ENCODE results near the gene SHISA9.

Gene SHISA9

GRCh38 chr16:12885742-12886141, 15.7 kb upstream of the SHISA9 start:
- peak in 1 of 2 donors; percentile 39 for DNase-seq
- H3K4me1 ChIP-seq (ENCODE audit: control insufficient read depth in 1 of 2, insufficient read depth in 2 of 2, low read length in 2 of 2), result no peaks in the 10 kb centered on the region
- no peak overlapping the region for H4K12ac ChIP-seq (ENCODE audit: low read depth, low read length)
- no peak overlapping the region for H4K8ac ChIP-seq (ENCODE audit: low read depth, low read length)
- no peak overlapping the region for H3K4ac ChIP-seq (ENCODE audit: low read depth, low read length)
- WGBS (ENCODE audit: extremely low coverage, insufficient coverage, insufficient read length), result no CpG with 5 or more reads among the region's 5 CpGs
- H3K36me3 ChIP-seq (ENCODE audit: control insufficient read depth in 1 of 2, insufficient read depth in 2 of 2, low read length in 2 of 2), result no peaks in the 10 kb centered on the region
- H2BK12ac ChIP-seq (ENCODE audit: low read length), result no peak overlapping the region
- no peak overlapping the region for H3K27ac ChIP-seq (ENCODE audit: low read depth, low read length)
- no peak overlapping the region for H3K4me3 ChIP-seq (ENCODE audit: low read depth, low read length)
- no peak overlapping the region for H3K9ac ChIP-seq (ENCODE audit: low read length)
- no peaks in the 10 kb centered on the region for H3K79me1 ChIP-seq (ENCODE audit: low read length)
- H3K9me3 ChIP-seq (ENCODE audit: insufficient read depth, low read depth, low read length), result no peaks in the 10 kb centered on the region
- no peak overlapping the region for H2BK120ac ChIP-seq (ENCODE audit: insufficient read depth, low read length, poor library complexity)
- no peaks in the 10 kb centered on the region for H3K27me3 ChIP-seq (ENCODE audit: insufficient read depth, low read length)
- no peaks in the 10 kb centered on the region for H3K79me2 ChIP-seq (ENCODE audit: control insufficient read depth, insufficient read depth, low read length, poor library complexity)
- no peak overlapping the region for H2AFZ ChIP-seq (ENCODE audit: insufficient read depth, low read length, poor library complexity)
- no peak overlapping the region for H3K23ac ChIP-seq (ENCODE audit: low read length)
- no peak overlapping the region for H3K14ac ChIP-seq (ENCODE audit: low read length)
- no peak overlapping the region for H2AK5ac ChIP-seq (ENCODE audit: low read length)
- H4K91ac ChIP-seq (ENCODE audit: low read depth, low read length), result no peak overlapping the region
- no peak overlapping the region for H3K4me2 ChIP-seq (ENCODE audit: low read length)
- no peak overlapping the region for H2BK5ac ChIP-seq (ENCODE audit: low read depth, low read length, poor library complexity)
- H3K18ac ChIP-seq (ENCODE audit: low read length), result no peak overlapping the region

- peak in 1 of 2 donors; percentile 14 for DNase-seq
- no peak overlapping the region for H2AFZ ChIP-seq (ENCODE audit: insufficient read depth, low read length, poor library complexity)
- no peak overlapping the region for H3K9ac ChIP-seq (ENCODE audit: low read length)
- no peak overlapping the region for H4K8ac ChIP-seq (ENCODE audit: low read depth, low read length)
- H4K12ac ChIP-seq (ENCODE audit: low read depth, low read length), result no peak overlapping the region
- H3K18ac ChIP-seq (ENCODE audit: low read length), result no peak overlapping the region
- H3K36me3 ChIP-seq (ENCODE audit: control insufficient read depth in 1 of 2, insufficient read depth in 2 of 2, low read length in 2 of 2), result no peaks in the 10 kb centered on the region
- H3K79me2 ChIP-seq (ENCODE audit: control insufficient read depth, insufficient read depth, low read length, poor library complexity), result no peaks in the 10 kb centered on the region
- no peaks in the 10 kb centered on the region for H3K4me1 ChIP-seq (ENCODE audit: control insufficient read depth in 1 of 2, insufficient read depth in 2 of 2, low read length in 2 of 2)
- no peak overlapping the region for H2BK5ac ChIP-seq (ENCODE audit: low read depth, low read length, poor library complexity)
- H3K14ac ChIP-seq (ENCODE audit: low read length), result no peak overlapping the region
- no CpG with 5 or more reads among the region's 5 CpGs for WGBS (ENCODE audit: extremely low coverage, insufficient coverage, insufficient read length)
- H2AK5ac ChIP-seq (ENCODE audit: low read length), result no peak overlapping the region
- no peaks in the 10 kb centered on the region for H3K79me1 ChIP-seq (ENCODE audit: low read length)
- no peak overlapping the region for H3K4ac ChIP-seq (ENCODE audit: low read depth, low read length)
- H3K23ac ChIP-seq (ENCODE audit: low read length), result no peak overlapping the region
- H4K91ac ChIP-seq (ENCODE audit: low read depth, low read length), result no peak overlapping the region
- H3K4me3 ChIP-seq (ENCODE audit: low read depth, low read length), result no peak overlapping the region
- H3K9me3 ChIP-seq (ENCODE audit: insufficient read depth, low read depth, low read length), result no peaks in the 10 kb centered on the region
- no peak overlapping the region for H3K4me2 ChIP-seq (ENCODE audit: low read length)
- H2BK12ac ChIP-seq (ENCODE audit: low read length), result no peak overlapping the region
- H2BK120ac ChIP-seq (ENCODE audit: insufficient read depth, low read length, poor library complexity), result no peak overlapping the region
- H3K27ac ChIP-seq (ENCODE audit: low read depth, low read length), result no peak overlapping the region
- no peaks in the 10 kb centered on the region for H3K27me3 ChIP-seq (ENCODE audit: insufficient read depth, low read length)
Observed at GRCh38 chr16:12891836-12892235, 9.6 kb upstream of the SHISA9 start.

GRCh38 chr16:12893050-12893750, 8.2 kb upstream of the SHISA9 start:
- Histone ChIP-seq H3K9ac (ENCODE audit: low read length) (no peak overlapping the region), H3K79me2 (ENCODE audit: control insufficient read depth, insufficient read depth, low read length, poor library complexity) (no peaks in the 10 kb centered on the region), H3K27me3 (ENCODE audit: insufficient read depth, low read length) (no peaks in the 10 kb centered on the region), H3K79me1 (ENCODE audit: low read length) (no peaks in the 10 kb centered on the region), H3K14ac (ENCODE audit: low read length) (no peak overlapping the region), H3K36me3 (ENCODE audit: control insufficient read depth in 1 of 2, insufficient read depth in 2 of 2, low read length in 2 of 2) (no peaks in the 10 kb centered on the region), H2AFZ (ENCODE audit: insufficient read depth, low read length, poor library complexity) (no peak overlapping the region), H4K12ac (ENCODE audit: low read depth, low read length) (no peak overlapping the region), H2BK12ac (ENCODE audit: low read length) (no peak overlapping the region), H3K4me2 (ENCODE audit: low read length) (no peak overlapping the region), H3K27ac (ENCODE audit: low read depth, low read length) (no peak overlapping the region), H2AK5ac (ENCODE audit: low read length) (no peak overlapping the region), H4K91ac (ENCODE audit: low read depth, low read length) (no peak overlapping the region), H2BK120ac (ENCODE audit: insufficient read depth, low read length, poor library complexity) (no peak overlapping the region), H3K18ac (ENCODE audit: low read length) (no peak overlapping the region), H4K8ac (ENCODE audit: low read depth, low read length) (no peak overlapping the region), H3K4ac (ENCODE audit: low read depth, low read length) (no peak overlapping the region), H3K4me1 (ENCODE audit: control insufficient read depth in 1 of 2, insufficient read depth in 2 of 2, low read length in 2 of 2) (no peaks in the 10 kb centered on the region), H3K23ac (ENCODE audit: low read length) (no peak overlapping the region), H3K4me3 (ENCODE audit: low read depth, low read length) (no peak overlapping the region), H3K9me3 (ENCODE audit: insufficient read depth, low read depth, low read length) (no peaks in the 10 kb centered on the region), H2BK5ac (ENCODE audit: low read depth, low read length, poor library complexity) (no peak overlapping the region)
- DNase-seq, result no peak
- no CpG with 5 or more reads among the region's 8 CpGs for WGBS (ENCODE audit: extremely low coverage, insufficient coverage, insufficient read length)

- Histone ChIP-seq H3K4me2 (ENCODE audit: low read length) (no peak overlapping the region), H3K79me2 (ENCODE audit: control insufficient read depth, insufficient read depth, low read length, poor library complexity) (no peaks in the 10 kb centered on the region), H3K23ac (ENCODE audit: low read length) (no peak overlapping the region), H3K9me3 (ENCODE audit: insufficient read depth, low read depth, low read length) (no peaks in the 10 kb centered on the region), H3K79me1 (ENCODE audit: low read length) (peaks cover 7% of the 10 kb centered on the region), H4K91ac (ENCODE audit: low read depth, low read length) (no peak overlapping the region), H3K27me3 (ENCODE audit: insufficient read depth, low read length) (no peaks in the 10 kb centered on the region), H3K18ac (ENCODE audit: low read length) (no peak overlapping the region), H3K36me3 (ENCODE audit: control insufficient read depth in 1 of 2, insufficient read depth in 2 of 2, low read length in 2 of 2) (no peaks in the 10 kb centered on the region), H2AK5ac (ENCODE audit: low read length) (no peak overlapping the region), H4K8ac (ENCODE audit: low read depth, low read length) (no peak overlapping the region), H3K4ac (ENCODE audit: low read depth, low read length) (no peak overlapping the region), H2AFZ (ENCODE audit: insufficient read depth, low read length, poor library complexity) (no peak overlapping the region), H2BK120ac (ENCODE audit: insufficient read depth, low read length, poor library complexity) (no peak overlapping the region), H2BK5ac (ENCODE audit: low read depth, low read length, poor library complexity) (no peak overlapping the region), H3K27ac (ENCODE audit: low read depth, low read length) (no peak overlapping the region), H3K4me1 (ENCODE audit: control insufficient read depth in 1 of 2, insufficient read depth in 2 of 2, low read length in 2 of 2) (peaks cover 18 to 19% of the 10 kb centered on the region in 2 experiments), H3K14ac (ENCODE audit: low read length) (no peak overlapping the region), H4K12ac (ENCODE audit: low read depth, low read length) (no peak overlapping the region), H2BK12ac (ENCODE audit: low read length) (no peak overlapping the region), H3K4me3 (ENCODE audit: low read depth, low read length) (no peak overlapping the region), H3K9ac (ENCODE audit: low read length) (no peak overlapping the region)
- DNase-seq, result peak in 1 of 2 donors; percentile 52
- WGBS (ENCODE audit: extremely low coverage, insufficient coverage, insufficient read length), result no CpG with 5 or more reads among the region's 4 CpGs
Observed at GRCh38 chr16:12896562-12896961, 4.8 kb upstream of the SHISA9 start.

All from trophoblast cell (in vitro differentiated cells and primary cell).